Thoracic aorta (tissue), 2 donors: Measurements from ENCODE around the gene GOLPH3. TPM values are rescaled to one million over a fixed set of nuclear protein-coding genes. Genes with fewer than 3 reads are reported as not detected.

Source experiments
- ATAC-seq: fragments of 150-250 bp; one replicate; pipeline ENCODE4 v1.8.0; 2017; ENCODE audit warnings: low read depth; ENCODE audit not compliant: insufficient number of reproducible peaks, low FRiP score
- DNase-seq: peaks from one replicate; pipeline ENCODE4 v3.0.0-alpha.2; 2020; ENCODE audit warnings: low spot score
- H3K27ac ChIP-seq, 2 donors: fragments of 200-600 bp; sonication (generic); 1 replicate in 1 of 2; 2 replicates in 1 of 2; pipeline ENCODE4 v1.5.1; 2016; ENCODE audit warnings: mild to moderate bottlenecking in 2 of 2, moderate library complexity in 2 of 2
- H3K27me3 ChIP-seq: fragments of 200-600 bp; sonication (generic); replicated peaks from 2 replicates; pipeline ENCODE4 v1.6.0; 2016; ENCODE audit warnings: mild to moderate bottlenecking; ENCODE audit not compliant: insufficient read depth
- H3K36me3 ChIP-seq: fragments of 200-600 bp; sonication (generic); one replicate; pipeline ENCODE4 v1.5.1; 2016
- H3K4me1 ChIP-seq, 2 donors: fragments of 200-600 bp; sonication (generic); 1 replicate in 1 of 2; 2 replicates in 1 of 2; pipeline versions ENCODE4 v1.5.1 to v1.6.0; 2016; ENCODE audit warnings: low read depth in 2 of 2, mild to moderate bottlenecking in 1 of 2; ENCODE audit not compliant: control insufficient read depth in 1 of 2
- H3K4me3 ChIP-seq: fragments of 200-600 bp; sonication (generic); 2 replicates; pipeline ENCODE4 v1.5.1; 2016; ENCODE audit warnings: mild to moderate bottlenecking
- H3K9me3 ChIP-seq: fragments of 200-600 bp; sonication (generic); 2 replicates; pipeline ENCODE4 v1.5.1; 2016
- CTCF ChIP-seq: fragments of 200-600 bp; sonication (generic); IDR thresholded peaks from one replicate; pipeline ENCODE4 v1.5.1; 2019; ENCODE audit warnings: antibody characterized with exemption
- total RNA-seq, 2 donors: library from RNA; depleted of rRNA; stranded (reverse); fragments of >200 nt; gene quantifications; one replicate each; pipeline versions ENCODE4 v1.1.0 to v1.2.3, GENCODE V29; 2016

Gene GOLPH3
- total RNA-seq, 2 donors from 2014 or later: 71.8 to 113 TPM

- Histone ChIP-seq H3K9me3 (no peaks in the 10 kb centered on the region), H3K4me1 (peaks cover 11 to 22% of the 10 kb centered on the region in 2 donors), H3K27ac (no peak overlapping the region), H3K4me3 (no peak overlapping the region), H3K27me3 (no peaks in the 10 kb centered on the region), H3K36me3 (no peaks in the 10 kb centered on the region)
- no peak for DNase-seq
- no peak for ATAC-seq
- no peak for TF ChIP-seq CTCF
Observed at GRCh38 chr5:32207355-32207634, 33.2 kb upstream of the GOLPH3 start.

GRCh38 chr5:32206509-32207354, 32.6 kb upstream of the GOLPH3 start:
- no peak for TF ChIP-seq CTCF
- H3K4me3 ChIP-seq: no peak overlapping the region
- ATAC-seq (no peak), DNase-seq (no peak)
- no peak overlapping the region for H3K27ac ChIP-seq
- no peaks in the 10 kb centered on the region for H3K27me3 ChIP-seq
- H3K4me1 ChIP-seq: peaks cover 14 to 27% of the 10 kb centered on the region in 2 donors
- no peaks in the 10 kb centered on the region for H3K9me3 ChIP-seq
- H3K36me3 ChIP-seq: no peaks in the 10 kb centered on the region

DNA sequence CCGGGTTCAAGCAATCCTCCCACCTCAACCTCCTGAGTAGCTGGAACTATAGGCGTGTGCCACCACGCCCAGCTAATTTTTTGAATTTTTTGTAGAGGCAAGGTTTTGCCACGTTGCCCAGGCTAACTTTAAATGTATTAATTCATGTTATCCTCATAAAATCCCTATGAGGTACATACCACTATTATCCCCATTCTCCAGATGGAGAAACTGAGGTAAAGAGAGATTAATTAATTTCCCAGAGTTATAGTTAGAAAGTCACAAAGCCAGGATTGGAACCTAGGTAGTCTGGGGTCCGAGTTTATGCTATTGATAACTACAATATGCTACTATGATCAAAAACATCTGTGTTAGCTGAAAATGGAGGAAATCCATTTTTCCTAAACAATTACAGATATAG, 31.9 kb upstream of the GOLPH3 start:
- ATAC-seq: no peak
- H3K9me3 ChIP-seq: no peaks in the 10 kb centered on the region
- TF ChIP-seq CTCF: no peak
- no peak for DNase-seq
- no peak overlapping the region for H3K4me3 ChIP-seq
- H3K27me3 ChIP-seq: no peaks in the 10 kb centered on the region
- no peaks in the 10 kb centered on the region for H3K36me3 ChIP-seq
- H3K4me1 ChIP-seq: peaks cover 14 to 34% of the 10 kb centered on the region in 2 donors
- H3K27ac ChIP-seq: no peak overlapping the region

DNA sequence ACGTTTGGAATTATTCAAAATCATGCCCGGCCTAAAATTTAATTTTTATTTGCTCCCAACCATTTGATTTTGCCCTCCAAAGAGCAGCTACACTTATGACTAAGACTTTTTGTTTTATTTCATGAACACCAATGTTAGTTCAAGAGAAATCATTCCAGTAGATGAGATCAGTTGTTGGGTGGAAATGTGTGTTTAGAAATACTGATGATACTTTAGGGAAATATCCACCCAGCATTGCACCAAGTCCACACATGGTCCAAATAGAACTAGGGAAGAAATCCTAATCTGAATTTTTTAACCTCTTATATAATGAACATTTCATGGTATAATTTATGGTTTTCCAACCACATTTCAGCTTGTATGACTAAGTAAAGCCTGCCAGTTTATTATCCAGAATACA, 28.3 kb upstream of the GOLPH3 start:
- Histone ChIP-seq H3K36me3 (no peaks in the 10 kb centered on the region), H3K4me3 (no peak overlapping the region), H3K27me3 (no peaks in the 10 kb centered on the region), H3K4me1 (peaks cover 16 to 39% of the 10 kb centered on the region in 2 donors), H3K9me3 (no peaks in the 10 kb centered on the region), H3K27ac (no peak overlapping the region)
- ATAC-seq: no peak
- no peak for TF ChIP-seq CTCF
- DNase-seq: no peak

DNA sequence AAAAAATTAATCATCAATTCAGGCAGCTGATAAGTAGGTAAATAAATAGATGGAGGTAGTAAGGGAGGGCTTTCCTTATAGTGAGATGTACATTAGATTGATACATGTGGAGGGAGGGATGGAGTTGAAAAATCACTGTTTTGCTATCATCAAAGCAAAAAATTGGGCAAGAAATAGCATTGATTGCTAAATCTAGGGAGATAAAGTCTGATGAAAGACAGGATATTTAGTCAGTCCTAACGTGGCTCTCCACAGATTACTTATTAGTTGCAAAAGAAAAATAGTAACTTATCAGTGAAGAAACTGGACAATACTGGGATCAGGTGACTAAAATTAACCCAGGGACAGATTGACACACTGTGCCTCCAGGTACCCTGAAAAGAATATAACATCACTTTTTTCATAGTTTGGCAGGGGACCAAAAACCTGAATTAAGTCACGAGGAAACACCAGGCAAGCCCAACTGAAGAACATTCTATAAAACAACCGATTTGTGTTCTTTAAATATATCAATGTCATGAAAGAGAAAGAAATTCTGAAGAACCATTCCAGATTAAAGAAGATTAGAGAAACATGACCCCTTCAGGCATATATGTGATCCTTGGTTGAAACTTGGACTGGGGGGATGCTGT, 27.1 kb upstream of the GOLPH3 start:
- H3K4me1 ChIP-seq: peaks cover 14 to 30% of the 10 kb centered on the region in 2 donors
- no peaks in the 10 kb centered on the region for H3K36me3 ChIP-seq
- no peaks in the 10 kb centered on the region for H3K27me3 ChIP-seq
- H3K9me3 ChIP-seq: no peaks in the 10 kb centered on the region
- no peak overlapping the region for H3K27ac ChIP-seq
- no peak for TF ChIP-seq CTCF
- no peak overlapping the region for H3K4me3 ChIP-seq
- ATAC-seq (no peak), DNase-seq (no peak)
